MM.1S (cell line): Measurements from ENCODE around the gene PRR15L.

Experiments used
- EZH2 ChIP-seq: fragments of 300-600 bp; sonication (generic); optimal IDR thresholded peaks from 2 replicates; pipeline ENCODE3; 2017; ENCODE audit warnings: low read depth, mild to moderate bottlenecking, antibody characterized with exemption, low read length, mixed read lengths
- TF ChIP-seq, protein P1 (sequence below): fragments of 300-600 bp; sonication (generic); IDR thresholded peaks from 2 replicates; pipeline ENCODE4 v1.5.1; 2016; ENCODE audit warnings: antibody characterized with exemption, low read length, mixed read lengths

- TF ChIP-seq EZH2: no peak
- TF ChIP-seq, protein P1, sequence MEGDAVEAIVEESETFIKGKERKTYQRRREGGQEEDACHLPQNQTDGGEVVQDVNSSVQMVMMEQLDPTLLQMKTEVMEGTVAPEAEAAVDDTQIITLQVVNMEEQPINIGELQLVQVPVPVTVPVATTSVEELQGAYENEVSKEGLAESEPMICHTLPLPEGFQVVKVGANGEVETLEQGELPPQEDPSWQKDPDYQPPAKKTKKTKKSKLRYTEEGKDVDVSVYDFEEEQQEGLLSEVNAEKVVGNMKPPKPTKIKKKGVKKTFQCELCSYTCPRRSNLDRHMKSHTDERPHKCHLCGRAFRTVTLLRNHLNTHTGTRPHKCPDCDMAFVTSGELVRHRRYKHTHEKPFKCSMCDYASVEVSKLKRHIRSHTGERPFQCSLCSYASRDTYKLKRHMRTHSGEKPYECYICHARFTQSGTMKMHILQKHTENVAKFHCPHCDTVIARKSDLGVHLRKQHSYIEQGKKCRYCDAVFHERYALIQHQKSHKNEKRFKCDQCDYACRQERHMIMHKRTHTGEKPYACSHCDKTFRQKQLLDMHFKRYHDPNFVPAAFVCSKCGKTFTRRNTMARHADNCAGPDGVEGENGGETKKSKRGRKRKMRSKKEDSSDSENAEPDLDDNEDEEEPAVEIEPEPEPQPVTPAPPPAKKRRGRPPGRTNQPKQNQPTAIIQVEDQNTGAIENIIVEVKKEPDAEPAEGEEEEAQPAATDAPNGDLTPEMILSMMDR: no peak
Measured at GRCh38 chr17:47906443-47906842, 51.2 kb downstream of the PRR15L start.
